HK-2 (cell line): ENCODE results near the gene SNAP47.

Experiments
- DNase-seq: peaks from one replicate; pipeline ENCODE4 v3.0.0-alpha.2; 2018; ENCODE audit not compliant: unreplicated experiment

The SNAP47 gene

GRCh38 chr1:227731696-227732585 lies 3.3 kb upstream of the SNAP47 start:
- no peak for DNase-seq

DNA sequence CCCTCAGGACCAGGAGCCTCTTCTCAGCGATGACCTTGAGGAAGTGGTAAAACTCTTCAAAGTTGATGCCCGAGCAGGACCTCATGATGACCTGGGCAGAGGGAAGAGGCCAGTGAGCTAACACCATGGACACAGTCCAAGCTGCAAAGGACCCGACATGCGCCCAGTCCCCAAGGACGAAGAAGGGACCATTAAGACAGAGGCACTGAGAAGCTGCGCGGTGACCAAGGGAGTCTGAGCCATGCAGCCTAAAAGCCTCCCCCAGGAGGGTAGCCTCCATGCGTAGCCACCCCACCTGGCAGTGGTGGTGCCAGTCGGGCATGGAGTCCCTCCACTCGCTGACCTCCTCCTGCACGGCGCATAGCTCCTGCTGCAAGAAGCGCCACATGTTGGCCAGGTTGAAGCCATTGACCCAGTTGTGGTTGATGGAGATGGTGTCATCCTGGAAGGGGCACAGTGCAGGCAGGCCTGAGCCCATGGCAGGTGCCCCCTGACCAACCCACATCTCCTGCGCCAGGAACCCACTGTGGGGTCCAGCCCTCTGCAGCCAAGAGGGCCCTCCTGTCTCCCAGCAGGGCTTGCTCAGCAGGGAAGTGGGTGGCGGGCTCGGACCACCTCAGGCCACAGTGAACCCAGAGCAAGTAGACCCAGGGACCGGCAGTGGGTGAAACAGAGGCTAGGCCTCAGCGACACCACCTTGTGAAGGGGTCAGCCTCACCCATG lies 2.5 kb upstream of the SNAP47 start:
- no peak for DNase-seq

- no peak for DNase-seq
These were observed 1.9 kb upstream of the SNAP47 start for GRCh38 chr1:227733309-227733705.

GRCh38 chr1:227733751-227734545 lies 1.3 kb upstream of the SNAP47 start:
- DNase-seq = no peak

GRCh38 chr1:227734546-227734855 lies 734 bp upstream of the SNAP47 start:
- no peak for DNase-seq

DNA sequence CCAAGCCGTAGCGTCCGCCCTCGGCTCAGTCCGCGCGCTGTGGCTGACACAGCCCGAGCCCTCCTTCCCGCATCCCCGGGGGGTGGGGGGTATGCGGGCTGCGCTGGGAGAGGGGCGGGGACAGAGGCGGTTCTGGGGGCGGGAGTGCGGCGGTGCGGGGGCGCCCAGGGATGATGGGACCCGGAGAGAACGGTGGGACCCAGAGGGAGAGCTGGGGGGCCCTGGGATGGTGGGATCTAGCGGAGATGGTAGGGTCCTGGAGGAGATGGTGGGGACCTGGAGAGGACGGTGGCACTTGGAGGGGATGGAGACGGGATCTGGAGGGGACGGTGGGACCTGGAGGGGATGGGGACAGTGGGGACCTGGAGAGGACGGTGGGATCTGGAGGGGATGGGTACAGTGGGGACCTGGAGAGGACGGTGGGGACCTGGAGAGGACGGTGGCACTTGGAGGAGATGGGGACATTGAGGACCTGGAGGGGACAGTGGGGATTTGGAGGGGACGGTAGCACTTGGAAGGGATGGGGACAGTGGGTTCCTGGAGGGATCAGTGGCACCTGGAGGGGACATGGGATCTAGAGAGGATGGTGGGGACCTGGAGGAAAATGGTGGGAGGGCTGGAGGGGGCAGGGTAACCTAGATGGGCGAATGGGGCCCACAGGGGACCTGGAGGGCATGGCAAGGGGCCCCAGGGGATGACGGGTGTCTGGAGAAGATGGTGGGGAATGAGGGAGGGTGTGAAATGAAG lies 477 bp downstream of the SNAP47 start:
- DNase-seq = peak; percentile 16

GRCh38 chr1:227736814-227737432 lies 1.7 kb downstream of the SNAP47 start:
- no peak for DNase-seq

GRCh38 chr1:227738820-227739219 lies 3.6 kb downstream of the SNAP47 start:
- DNase-seq = no peak

GRCh38 chr1:227739636-227740035 lies 4.4 kb downstream of the SNAP47 start:
- DNase-seq = no peak

- no peak for DNase-seq
These were observed 5.2 kb downstream of the SNAP47 start for GRCh38 chr1:227740401-227740960.

DNA sequence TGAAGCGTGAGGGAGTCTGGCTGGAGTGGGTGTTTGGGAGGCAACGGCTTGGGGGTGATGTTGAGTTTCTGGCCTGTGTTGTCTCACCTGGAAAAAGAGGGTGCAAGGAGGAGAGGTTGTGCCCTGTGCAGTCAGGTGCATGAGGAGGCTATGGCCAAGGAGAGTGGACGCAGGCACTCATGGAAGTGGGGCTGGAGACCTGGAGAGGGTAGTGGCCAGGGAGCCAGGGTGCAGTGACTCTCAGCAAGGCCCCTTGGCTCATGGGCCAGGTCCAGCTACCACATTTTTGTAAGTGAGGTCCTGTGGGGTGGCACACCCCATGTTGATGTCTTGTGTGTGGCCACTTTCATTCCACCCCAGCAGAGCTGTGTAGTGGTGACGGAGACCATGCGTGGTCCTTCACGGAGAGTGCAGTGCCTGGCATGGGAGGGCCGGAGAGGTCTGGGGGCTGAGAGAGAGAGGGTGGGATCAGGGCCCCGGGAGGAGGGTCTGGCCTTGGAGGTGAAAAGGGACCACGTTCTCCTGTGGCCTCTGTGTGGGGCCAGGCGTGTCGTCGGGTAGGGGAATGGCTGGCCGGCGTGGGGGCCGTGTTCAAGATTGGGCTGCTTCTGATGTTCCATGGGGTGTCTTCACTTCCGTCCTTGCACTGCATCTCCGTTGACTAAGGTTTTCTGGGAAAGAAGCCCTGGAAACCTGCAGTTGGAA lies 6.1 kb downstream of the SNAP47 start:
- no peak for DNase-seq

GRCh38 chr1:227742738-227743715 lies 7.8 kb downstream of the SNAP47 start:
- DNase-seq = no peak

DNA sequence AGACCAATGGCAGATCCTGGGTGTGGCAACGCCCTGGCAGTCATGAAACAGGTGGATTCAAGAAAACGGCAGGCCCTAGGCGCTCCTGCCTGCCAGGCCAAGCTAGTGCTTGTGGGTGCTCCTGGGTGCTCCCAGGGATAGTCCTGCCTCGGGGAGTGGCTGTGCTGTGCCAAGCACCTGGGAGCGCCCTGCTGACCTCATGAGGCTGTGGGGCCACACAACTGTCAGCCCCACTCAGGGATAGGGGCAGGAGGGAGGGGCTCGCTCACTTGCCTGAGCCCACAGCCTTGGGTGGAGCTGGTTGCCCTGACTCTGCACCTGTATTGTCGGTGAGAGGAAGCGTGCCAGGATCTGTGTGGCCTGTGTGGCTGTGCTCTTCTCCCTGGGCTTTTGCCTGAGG lies 9.4 kb downstream of the SNAP47 start:
- DNase-seq = no peak

DNA sequence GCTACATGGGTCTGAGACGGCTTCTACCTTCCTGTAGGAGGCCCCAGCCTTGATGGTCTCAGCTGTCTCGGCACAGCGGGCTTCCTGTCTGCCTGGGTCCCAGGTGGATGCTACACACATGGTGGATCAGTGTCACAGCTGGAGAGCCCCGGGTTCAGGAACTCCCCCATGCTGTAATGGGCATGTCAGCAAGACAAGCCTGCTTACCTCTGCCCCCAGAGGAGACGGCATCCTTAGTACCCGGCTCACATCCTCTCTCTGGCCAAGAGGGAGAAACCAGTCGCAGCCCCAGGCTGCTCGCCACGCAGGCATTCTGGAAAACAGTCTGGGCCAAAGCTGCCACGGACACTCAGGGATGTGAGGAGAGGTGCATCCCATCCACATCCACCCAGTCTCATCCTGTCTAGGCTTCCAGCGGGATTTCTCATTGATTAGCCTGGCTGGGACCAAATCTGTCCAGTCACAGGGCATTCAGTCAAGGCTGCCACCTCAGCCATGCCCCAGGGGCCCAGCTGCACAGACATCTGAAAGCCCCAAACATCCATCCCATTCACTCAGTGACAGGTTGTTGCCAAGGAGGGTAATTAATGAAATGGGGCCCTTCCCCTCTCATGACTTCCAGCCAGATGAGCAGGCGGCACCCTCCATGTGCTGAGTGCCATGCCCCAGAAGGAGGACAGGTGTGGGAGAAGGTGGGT lies 10.5 kb downstream of the SNAP47 start:
- no peak for DNase-seq

DNA sequence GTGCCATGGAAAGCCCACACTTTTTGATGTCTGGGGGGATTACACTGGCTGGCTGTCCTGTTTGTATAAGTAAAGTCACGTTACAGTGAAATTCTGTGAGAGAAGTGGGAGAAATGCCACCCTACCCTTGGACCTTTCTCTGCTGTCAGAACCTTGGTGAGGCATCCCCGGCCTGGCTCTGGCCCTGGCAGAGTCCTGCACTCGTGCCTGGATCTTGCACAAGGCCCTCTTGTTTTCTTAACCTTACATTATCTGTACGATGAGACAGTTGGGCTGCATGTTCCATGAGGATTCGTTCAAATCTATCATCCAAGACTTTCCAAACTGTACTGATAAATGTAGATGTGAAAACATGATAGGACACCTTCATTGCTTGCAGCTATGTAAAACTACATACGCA lies 11.4 kb downstream of the SNAP47 start:
- DNase-seq = no peak

- DNase-seq = no peak
These were observed 12.1 kb downstream of the SNAP47 start for GRCh38 chr1:227747382-227747781.

DNA sequence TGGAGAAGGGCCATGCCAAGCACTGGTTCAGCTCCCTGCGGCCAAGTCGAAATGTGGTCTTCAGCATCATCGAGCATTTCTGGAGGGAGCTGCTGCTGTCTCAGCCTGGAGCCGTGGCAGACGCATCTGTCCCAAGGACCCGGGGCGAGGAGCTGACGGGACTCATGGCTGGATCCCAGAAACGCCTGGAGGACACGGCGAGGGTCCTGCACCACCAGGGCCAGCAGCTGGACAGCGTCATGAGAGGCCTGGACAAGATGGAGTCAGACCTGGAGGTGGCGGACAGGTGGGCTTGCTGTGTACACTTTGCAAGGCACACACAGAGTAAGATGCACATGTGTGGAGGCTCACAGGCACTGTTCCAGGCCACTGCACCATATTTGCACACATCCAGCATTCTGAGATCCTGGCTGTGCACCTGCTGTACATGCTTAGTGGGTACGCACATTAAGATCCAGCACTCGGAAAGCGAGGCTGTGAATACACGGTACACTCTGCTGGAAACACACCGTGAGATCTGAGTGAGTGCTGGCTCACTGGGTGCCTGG lies 12.8 kb downstream of the SNAP47 start:
- DNase-seq = no peak

DNA sequence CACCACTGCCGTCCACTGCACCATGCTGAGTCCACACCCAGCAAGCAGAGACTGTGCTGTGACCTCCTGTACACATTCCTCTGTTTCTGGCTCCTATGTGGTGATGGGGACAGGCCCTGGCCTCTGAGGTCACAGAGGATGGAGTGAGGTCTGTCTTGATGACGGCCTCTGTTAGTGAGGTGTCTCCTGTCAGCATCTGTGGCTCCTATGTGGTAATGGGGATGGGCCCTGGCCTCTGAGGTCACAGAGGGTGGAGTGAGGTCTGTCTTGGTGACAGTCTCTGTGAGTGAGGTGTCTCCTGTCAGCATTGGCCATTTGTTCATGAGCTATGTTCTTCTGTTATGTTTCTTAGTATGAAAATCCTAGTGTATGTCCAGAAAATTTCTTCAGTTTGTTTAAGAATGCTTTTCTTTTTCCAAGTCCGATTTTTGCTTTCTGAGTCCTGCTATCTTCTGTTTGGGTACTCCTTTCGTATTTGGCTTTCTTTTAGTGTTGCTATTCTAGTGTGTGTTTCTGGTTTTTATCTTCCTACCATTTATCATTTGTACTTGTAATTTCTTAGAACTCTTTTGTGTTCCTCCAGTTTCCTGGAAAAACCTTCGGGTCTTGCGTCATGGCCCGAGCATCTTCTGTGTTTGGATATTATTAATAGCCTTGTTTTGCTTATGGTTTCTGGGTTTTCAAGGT lies 13.4 kb downstream of the SNAP47 start:
- no peak for DNase-seq
